MCF 10A (cell line): ENCODE measurements around the gene CSTF1. TPM values are rescaled to one million over a fixed set of nuclear protein-coding genes. Genes with fewer than 3 reads are reported as not detected.

Experiments used
- BruUV-seq: library from RNA; stranded (reverse); fragments of 400-500 nt; replicated peaks from 2 replicates; lab custom pipeline; 2021; lab: Mats Ljungman, UMichigan
- CTCF ChIA-PET: fragments of 300-600 bp; sonication (Branson Sonifier 250); formaldehyde crosslinking; extraction: SDS; loops from one replicate; lab custom pipeline; 2021; ENCODE audit warnings: antibody characterized with exemption, inconsistent platforms; lab: Yijun Ruan, JAX
- POLR2A ChIA-PET: fragments of 300-600, 350-650 bp; sonication (Branson Sonifier 250); formaldehyde crosslinking; extraction: SDS; loops from one replicate; lab custom pipeline; 2020; ENCODE audit warnings: antibody characterized with exemption, inconsistent platforms; lab: Yijun Ruan, JAX
- DNase-seq: peaks from one replicate; pipeline ENCODE4 v3.0.0-alpha.2; 2018; ENCODE audit not compliant: unreplicated experiment
- H3K27ac Mint-ChIP-seq: one replicate; pipeline ENCODE4 v1.8.0; 2022; ENCODE audit warnings: mild to moderate bottlenecking, low read depth, mixed read lengths; ENCODE audit not compliant: unreplicated experiment
- H3K27me3 Mint-ChIP-seq: one replicate; pipeline ENCODE4 v1.8.0; 2022; ENCODE audit warnings: mixed read lengths; ENCODE audit not compliant: insufficient read depth, unreplicated experiment
- H3K36me3 Mint-ChIP-seq: one replicate; pipeline ENCODE4 v1.8.0; 2022; ENCODE audit warnings: mild to moderate bottlenecking, moderate library complexity, mixed read lengths; ENCODE audit not compliant: insufficient read depth, unreplicated experiment
- H3K4me1 Mint-ChIP-seq: one replicate; pipeline ENCODE4 v1.8.0; 2022; ENCODE audit warnings: mixed read lengths; ENCODE audit not compliant: insufficient read depth, unreplicated experiment
- H3K4me3 Mint-ChIP-seq: one replicate; pipeline ENCODE4 v1.8.0; 2022; ENCODE audit warnings: mild to moderate bottlenecking, moderate library complexity, mixed read lengths; ENCODE audit not compliant: unreplicated experiment
- H3K9me3 Mint-ChIP-seq: one replicate; pipeline ENCODE4 v1.8.0; 2022; ENCODE audit warnings: mixed read lengths; ENCODE audit not compliant: unreplicated experiment
- intact Hi-C: fragments of 100-400 bp; cut with micrococcal nuclease; formaldehyde crosslinking; loops from 2 replicates; pipeline ENCODE4 v1.14.1; 2022
- total RNA-seq: library from RNA; stranded (reverse); gene quantifications from 2 replicates; pipeline ENCODE4 v1.2.3, GENCODE V29; 2022
- TF ChIP-seq, protein P1 (sequence below): fragments of 200-600 bp; IDR thresholded peaks from one replicate; pipeline ENCODE4 v1.8.0; 2022; ENCODE audit warnings: antibody characterized with exemption, mild to moderate bottlenecking; ENCODE audit not compliant: unreplicated experiment

CSTF1 gene
- total RNA-seq, 1 experiment from 2014 or later: 35.1 TPM

- intact Hi-C loops: no loop called here
- H3K36me3 Mint-ChIP-seq: peaks cover 38% of the 10 kb centered on the region
- TF ChIP-seq, protein P1, sequence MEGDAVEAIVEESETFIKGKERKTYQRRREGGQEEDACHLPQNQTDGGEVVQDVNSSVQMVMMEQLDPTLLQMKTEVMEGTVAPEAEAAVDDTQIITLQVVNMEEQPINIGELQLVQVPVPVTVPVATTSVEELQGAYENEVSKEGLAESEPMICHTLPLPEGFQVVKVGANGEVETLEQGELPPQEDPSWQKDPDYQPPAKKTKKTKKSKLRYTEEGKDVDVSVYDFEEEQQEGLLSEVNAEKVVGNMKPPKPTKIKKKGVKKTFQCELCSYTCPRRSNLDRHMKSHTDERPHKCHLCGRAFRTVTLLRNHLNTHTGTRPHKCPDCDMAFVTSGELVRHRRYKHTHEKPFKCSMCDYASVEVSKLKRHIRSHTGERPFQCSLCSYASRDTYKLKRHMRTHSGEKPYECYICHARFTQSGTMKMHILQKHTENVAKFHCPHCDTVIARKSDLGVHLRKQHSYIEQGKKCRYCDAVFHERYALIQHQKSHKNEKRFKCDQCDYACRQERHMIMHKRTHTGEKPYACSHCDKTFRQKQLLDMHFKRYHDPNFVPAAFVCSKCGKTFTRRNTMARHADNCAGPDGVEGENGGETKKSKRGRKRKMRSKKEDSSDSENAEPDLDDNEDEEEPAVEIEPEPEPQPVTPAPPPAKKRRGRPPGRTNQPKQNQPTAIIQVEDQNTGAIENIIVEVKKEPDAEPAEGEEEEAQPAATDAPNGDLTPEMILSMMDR: no peak
- POLR2A ChIA-PET: interaction anchor here (0.6 to 1.4 kb wide), 4 partner anchors 9 to 740 kb away, joined by 3 to 6 read pairs (median 4); partner anchors contain the start of genes AURKA, CSTF1 and RTF2
- no TSS peak for BruUV-seq
- CTCF ChIA-PET: interaction anchor here (1.0 to 3.5 kb wide), 4 partner anchors 9 to 167 kb away, joined by 3 to 14 read pairs (median 8); partner anchors contain the start of gene MC3R
- H3K4me3 Mint-ChIP-seq: no peak overlapping the region
- no peaks in the 10 kb centered on the region for H3K4me1 Mint-ChIP-seq
- H3K27me3 Mint-ChIP-seq: no peaks in the 10 kb centered on the region
- no peak for DNase-seq
- no peak overlapping the region for H3K27ac Mint-ChIP-seq
- H3K9me3 Mint-ChIP-seq: no peaks in the 10 kb centered on the region
Observed at GRCh38 chr20:56414842-56415765, 22.7 kb downstream of the CSTF1 start.

GRCh38 chr20:56417402-56417801 lies 25.0 kb downstream of the CSTF1 start:
- no peaks in the 10 kb centered on the region for H3K4me1 Mint-ChIP-seq
- DNase-seq: no peak
- CTCF ChIA-PET: interaction anchor here (0.5 to 1.0 kb wide), 3 partner anchors 9 to 167 kb away, joined by 3 to 5 read pairs (median 3); no protein-coding TSS in a partner anchor
- peaks cover 20% of the 10 kb centered on the region for H3K36me3 Mint-ChIP-seq
- no peaks in the 10 kb centered on the region for H3K27me3 Mint-ChIP-seq
- intact Hi-C loops: no loop called here
- H3K9me3 Mint-ChIP-seq: no peaks in the 10 kb centered on the region
- no peak overlapping the region for H3K27ac Mint-ChIP-seq
- TF ChIP-seq, protein P1: no peak
- POLR2A ChIA-PET: no interaction called here
- BruUV-seq: no TSS peak
- H3K4me3 Mint-ChIP-seq: no peak overlapping the region

- Mint-ChIP-seq H3K27me3 (no peaks in the 10 kb centered on the region), H3K4me3 (no peak overlapping the region), H3K36me3 (peaks cover 15% of the 10 kb centered on the region), H3K9me3 (no peaks in the 10 kb centered on the region), H3K27ac (no peak overlapping the region), H3K4me1 (no peaks in the 10 kb centered on the region)
- intact Hi-C loops: no loop called here
- no peak for DNase-seq
- TF ChIP-seq, protein P1: no peak
- BruUV-seq: no TSS peak
- POLR2A ChIA-PET: interaction anchor here (0.6 kb wide), 1 partner anchor 62 kb away, joined by 4 read pairs; no protein-coding TSS in a partner anchor
- CTCF ChIA-PET: interaction anchor here (0.5 to 1.0 kb wide), 4 partner anchors 9 to 167 kb away, joined by 3 to 5 read pairs (median 4); no protein-coding TSS in a partner anchor
Observed at GRCh38 chr20:56417911-56418310, 25.5 kb downstream of the CSTF1 start.

DNA sequence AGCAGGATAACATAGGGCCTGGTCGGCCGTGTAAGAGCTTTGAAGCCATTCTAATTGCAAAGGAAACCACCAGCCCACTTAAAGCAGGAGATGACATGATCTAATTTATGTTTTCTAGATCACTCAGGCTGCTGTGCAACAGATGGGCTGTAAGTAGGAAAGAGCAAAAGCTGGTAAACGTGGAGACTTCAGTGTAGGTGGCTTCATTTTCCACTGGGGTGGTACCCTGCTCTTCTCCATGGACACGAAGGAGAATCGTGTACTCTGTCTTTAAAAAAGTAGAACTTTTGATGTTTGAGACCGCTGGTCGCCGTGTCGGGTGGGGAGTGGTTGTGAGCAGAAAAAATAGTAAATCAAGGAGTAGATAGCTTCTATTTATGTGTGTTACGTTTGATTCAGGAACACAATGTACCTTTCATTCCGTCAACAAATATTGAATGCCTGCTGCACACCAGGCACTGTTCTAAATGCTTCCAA lies 26.0 kb downstream of the CSTF1 start:
- no peaks in the 10 kb centered on the region for H3K4me1 Mint-ChIP-seq
- no peaks in the 10 kb centered on the region for H3K27me3 Mint-ChIP-seq
- H3K36me3 Mint-ChIP-seq: peaks cover 10% of the 10 kb centered on the region
- no peak for DNase-seq
- H3K4me3 Mint-ChIP-seq: no peak overlapping the region
- H3K27ac Mint-ChIP-seq: no peak overlapping the region
- no peaks in the 10 kb centered on the region for H3K9me3 Mint-ChIP-seq
- CTCF ChIA-PET: interaction anchor here (0.6 to 0.7 kb wide), 2 partner anchors 89 to 1738 kb away, joined by 3 to 4 read pairs; no protein-coding TSS in a partner anchor
- POLR2A ChIA-PET: interaction anchor here (0.6 kb wide), 1 partner anchor 62 kb away, joined by 4 read pairs; no protein-coding TSS in a partner anchor
- intact Hi-C loops: no loop called here
- TF ChIP-seq, protein P1: no peak
- no TSS peak for BruUV-seq
